Activated CD4-positive, CD25-positive, alpha-beta regulatory T cell treated with anti-CD3 and anti-CD28 coated beads, Interleukin-2, amount 50 U/mL, for 24 hours (primary cell): ENCODE results near the gene TCHHL1.
A peak's percentile ranks its signal among the peaks of the same experiment; 100 is the strongest.

ENCODE experiments used
- ATAC-seq, 2 donors: fragments of 150-1000 bp; cut with Tn5 transposase; one replicate each; pipeline ENCODE4 v1.10.0; 2021; ENCODE audit warnings: mild to moderate bottlenecking in 1 of 2, moderate library complexity in 1 of 2

TCHHL1 gene

DNA sequence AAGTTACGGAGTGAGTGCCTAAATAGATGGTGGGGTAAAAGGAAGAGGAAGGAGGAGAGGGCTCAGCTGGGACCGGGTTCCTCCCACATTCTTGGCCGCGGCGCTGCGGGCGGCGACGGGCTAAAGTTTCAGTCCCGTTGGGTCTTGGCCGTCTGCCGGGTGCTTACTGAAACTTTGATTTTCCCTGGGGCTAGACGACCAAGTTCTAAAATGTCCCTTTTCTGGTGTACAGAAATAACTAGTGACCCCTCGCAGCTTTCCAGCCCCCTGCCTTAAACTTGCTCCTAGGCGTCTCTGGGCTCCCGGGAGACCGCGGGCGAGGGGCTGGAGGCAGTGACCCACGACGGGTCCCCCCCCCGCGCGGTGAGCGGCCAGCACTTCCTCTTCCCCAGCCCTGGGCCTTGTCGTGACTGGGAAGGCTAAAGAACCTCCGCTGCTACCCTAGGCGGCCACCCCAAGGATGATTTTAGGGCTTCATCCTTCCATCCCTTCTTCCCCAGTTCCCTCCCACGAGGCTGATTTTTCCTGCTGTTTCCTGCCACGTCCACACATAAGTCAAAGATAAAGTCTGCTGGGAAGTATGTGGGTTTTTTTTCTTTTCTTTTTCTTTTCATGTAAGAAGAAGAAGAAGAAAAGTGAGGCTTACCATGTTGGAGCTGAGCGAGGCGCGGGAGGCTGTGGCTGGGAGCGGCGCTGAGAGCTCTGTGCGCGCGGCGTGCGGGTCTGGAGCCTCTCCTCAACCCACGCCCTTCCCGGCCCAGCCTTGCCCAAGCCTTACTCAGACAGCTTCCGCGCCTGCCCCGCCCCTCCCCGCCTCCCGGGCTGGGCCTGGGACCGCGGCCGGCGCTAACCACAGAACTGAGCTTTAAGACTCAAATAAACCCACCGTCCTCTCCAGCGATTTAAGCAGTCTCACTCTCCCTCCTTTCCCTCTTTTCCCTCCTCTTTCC is 52.3 kb downstream of the TCHHL1 start, which contains the start of gene S100A11:
TSS of gene S100A11 (minus strand) at position 738 of the 950 bp plus-strand sequence. CDS start at position 649, 89 bp downstream.
- ATAC-seq: peak; percentile 78 to 80

GRCh38 chr1:152035539-152036266 is 53.2 kb downstream of the TCHHL1 start:
- no peak for ATAC-seq

GRCh38 chr1:152034654-152035538 is 54.0 kb downstream of the TCHHL1 start:
- peak; percentile 56 to 58 for ATAC-seq

GRCh38 chr1:152034324-152034653 is 54.6 kb downstream of the TCHHL1 start:
- no peak for ATAC-seq
